DMS79 treated with DMSO at 0.1 percent for 48 hours (cell line): ENCODE data around the gene COMTD1.
A peak's percentile ranks its signal among the peaks of the same experiment; 100 is the strongest.
"Not testable (repeated sequence)": the region's sequence is repeated elsewhere in the genome, so short reads cannot be mapped to it uniquely, and the experiment has no call there.

ENCODE experiments used
- DNase-seq: peaks from one replicate; lab custom pipeline; 2025; lab: John Stamatoyannopoulos, UW

The COMTD1 gene

GRCh38 chr10:75221492-75221891 is 14.3 kb downstream of the COMTD1 start:
- not testable (repeated sequence) for DNase-seq

- no peak for DNase-seq
Observed at GRCh38 chr10:75220274-75220673, 15.5 kb downstream of the COMTD1 start.

DNA sequence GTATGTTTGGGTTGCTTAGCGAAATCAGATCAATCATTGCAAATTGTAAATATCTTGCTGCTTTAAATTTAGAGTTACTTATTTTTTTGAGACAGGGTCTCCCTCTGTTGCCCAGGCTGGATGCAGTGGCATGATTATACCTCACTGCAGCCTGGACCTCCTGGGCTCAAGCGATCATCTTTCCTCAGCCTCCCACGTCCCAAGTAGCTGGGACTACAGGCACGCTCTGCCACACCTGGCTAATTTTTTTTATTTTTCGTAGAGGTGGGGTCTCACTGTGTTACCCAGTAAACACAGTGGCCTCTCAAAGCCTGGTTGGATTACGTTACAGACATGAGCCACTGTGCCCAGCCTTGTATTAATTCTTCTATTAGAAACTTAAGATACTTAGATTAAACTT is 23.4 kb downstream of the COMTD1 start:
- no peak for DNase-seq

GRCh38 chr10:75211007-75211691 is 24.6 kb downstream of the COMTD1 start:
- no peak for DNase-seq

DNA sequence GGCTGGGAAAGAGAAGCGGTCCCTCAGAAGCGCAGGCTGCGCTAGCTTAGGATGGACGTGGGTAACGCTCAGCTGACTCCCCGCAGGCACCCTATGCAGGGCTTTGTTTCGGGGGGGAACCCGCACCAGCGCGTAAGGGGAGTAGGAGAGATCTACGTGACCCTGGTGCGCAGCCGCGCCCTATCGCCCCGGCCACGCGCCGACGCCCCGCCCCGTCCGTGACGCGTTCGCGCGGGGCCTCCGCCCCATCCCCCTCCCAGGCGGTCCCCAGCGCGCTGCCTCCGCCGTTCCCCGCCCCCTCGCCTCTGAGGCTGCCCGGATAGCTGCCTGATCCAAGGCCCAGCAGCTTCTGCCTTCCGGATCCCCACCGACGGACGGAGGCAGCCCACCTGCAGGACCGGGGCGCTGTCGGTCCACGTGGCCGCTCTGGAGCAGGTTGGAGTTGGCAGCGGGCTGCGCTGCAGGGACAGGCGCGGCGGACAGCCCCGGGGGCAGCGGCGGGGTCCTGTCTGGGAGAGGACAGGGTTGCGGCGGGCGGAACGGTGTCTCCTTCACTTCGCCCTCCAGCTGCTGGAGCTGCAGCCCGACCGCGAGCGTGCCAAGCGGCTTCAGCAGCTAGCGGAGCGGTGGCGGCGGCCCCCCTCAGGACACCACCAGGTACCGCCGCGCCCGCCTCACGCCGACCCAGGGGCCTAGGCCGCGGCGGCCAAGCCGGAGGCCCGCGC is 25.3 kb downstream of the COMTD1 start, which contains the start of gene VDAC2:
VDAC2 (plus strand) TSS at position 515 of the 725 bp plus-strand sequence. CDS start 363 bp downstream, outside the sequence.
- peak; percentile 33 for DNase-seq

GRCh38 chr10:75209921-75210281 is 25.9 kb downstream of the COMTD1 start:
- DNase-seq: peak; percentile 11

- DNase-seq: no peak
Observed at GRCh38 chr10:75209086-75209920, 26.5 kb downstream of the COMTD1 start.

- no peak for DNase-seq
Observed at GRCh38 chr10:75208181-75208580, 27.6 kb downstream of the COMTD1 start.

DNA sequence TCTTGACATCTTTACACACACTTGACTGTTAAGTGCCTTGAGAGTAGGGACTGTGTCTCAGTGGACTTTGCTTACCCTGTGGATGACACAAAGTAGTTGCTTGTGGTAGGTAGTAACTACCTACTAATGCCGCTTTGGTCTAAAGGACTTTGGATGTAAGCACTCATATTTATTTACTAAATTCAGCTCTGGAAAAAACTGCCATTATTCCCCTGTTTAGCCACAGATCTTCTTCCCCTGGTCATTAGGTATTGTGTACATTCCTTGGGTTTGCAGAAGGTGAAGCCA is 28.0 kb downstream of the COMTD1 start:
- DNase-seq: no peak

GRCh38 chr10:75207079-75207856 is 28.5 kb downstream of the COMTD1 start:
- no peak for DNase-seq

DNA sequence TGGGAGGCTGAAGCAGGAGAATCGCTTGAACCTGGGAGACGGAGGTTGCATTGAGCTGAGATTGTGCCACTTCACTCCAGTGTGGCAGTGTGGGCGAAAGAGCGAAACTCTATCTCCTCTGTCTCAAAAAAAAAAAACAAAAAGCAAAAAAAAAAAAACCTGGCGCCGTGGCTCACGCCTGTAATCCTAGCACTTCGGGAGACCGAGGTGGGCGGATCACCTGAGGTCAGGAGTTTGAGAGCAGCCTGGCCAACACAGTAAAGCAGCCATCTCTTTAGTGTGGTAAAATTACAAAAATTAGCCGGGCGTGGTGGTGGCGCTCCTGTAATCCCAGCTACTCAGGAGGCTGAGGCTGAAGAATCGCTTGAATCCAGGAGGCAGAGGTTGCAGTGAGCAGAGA is 29.1 kb downstream of the COMTD1 start:
- DNase-seq: not testable (repeated sequence)

DNA sequence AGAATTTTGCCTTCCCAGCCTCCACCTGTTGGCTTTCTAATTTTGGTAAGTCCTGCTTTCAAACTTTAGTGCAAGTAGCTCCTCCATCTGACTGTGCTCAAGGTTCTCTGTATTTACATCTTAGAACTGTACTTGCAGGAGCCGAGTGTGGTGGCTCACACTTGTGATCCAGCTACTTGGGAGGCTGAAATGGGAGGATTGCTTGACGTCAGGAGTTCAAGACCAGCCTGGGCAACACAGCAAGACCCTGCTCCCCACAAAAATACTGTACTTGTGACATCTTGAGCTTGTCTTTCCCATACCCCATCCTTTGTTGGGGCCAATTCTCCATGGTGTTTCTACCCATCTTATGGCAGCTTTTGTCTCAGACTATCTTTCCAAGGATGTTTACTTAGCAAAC is 29.8 kb downstream of the COMTD1 start:
- no peak for DNase-seq

- no peak for DNase-seq
Observed at GRCh38 chr10:75203724-75204123, 32.0 kb downstream of the COMTD1 start.

DNA sequence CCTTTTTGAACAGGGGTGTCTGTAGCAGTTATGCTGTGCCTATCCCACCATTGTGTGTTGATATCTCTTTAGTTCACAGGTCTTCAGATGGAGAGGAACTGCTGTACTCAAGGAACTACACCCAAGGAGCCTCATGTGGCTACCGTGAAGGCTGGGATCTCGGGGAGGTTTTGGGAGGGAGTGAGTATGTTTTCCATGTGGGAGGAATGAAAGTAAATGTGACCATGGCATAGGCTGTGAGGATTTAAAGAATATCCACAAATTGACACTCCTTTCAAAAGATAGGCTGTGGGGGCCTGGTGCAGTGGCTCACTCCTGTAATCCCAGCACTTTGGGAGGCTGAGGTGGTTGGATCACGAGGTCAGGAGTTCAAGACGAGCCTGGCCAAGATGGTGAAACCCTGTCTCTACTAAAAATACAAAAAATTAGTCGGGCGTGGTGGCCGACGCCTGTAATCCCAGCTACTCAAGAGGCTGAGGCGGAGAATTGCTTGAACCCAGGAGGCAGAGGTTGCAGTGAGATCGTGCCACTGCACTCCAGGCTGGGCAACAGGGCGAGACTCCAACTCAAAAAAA is 32.6 kb downstream of the COMTD1 start:
- DNase-seq: not testable (repeated sequence)

DNA sequence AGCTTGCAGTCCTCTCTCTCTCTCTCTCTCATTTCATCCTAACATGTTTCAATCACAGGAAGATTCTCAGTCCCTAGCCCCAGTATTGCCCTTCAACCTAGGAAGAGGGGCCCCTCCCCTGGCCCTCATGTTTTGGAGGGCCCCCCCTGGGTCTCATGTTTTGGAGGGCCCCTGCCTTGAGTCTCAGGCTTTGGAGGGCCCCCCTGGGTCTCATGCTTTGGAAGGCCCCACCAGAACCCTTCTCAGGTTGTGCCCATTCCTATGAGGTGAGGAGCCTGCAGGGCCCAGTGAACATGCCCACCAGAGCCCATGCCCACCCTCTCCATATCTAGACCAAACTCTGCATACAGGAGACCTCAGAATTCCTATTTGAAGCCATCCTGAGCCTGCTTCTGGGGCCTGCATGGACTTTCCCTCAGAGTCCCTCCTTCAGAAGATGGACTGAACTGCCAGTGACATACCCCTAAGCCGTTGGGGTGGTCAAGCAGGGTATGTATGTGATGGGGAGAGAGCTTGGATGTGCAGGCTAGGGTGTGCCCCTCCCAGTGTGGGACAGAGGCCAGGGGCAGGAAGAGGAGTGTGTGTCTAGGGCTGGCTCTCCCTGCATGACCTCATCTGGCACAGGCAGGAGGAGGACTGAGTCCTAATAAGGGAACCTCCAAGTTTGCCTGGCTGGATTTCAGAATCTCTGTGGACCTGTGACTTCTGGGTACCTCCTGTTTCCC is 33.3 kb downstream of the COMTD1 start:
- DNase-seq: no peak

- DNase-seq: no peak
Observed at GRCh38 chr10:75201793-75202307, 33.9 kb downstream of the COMTD1 start.

DNA sequence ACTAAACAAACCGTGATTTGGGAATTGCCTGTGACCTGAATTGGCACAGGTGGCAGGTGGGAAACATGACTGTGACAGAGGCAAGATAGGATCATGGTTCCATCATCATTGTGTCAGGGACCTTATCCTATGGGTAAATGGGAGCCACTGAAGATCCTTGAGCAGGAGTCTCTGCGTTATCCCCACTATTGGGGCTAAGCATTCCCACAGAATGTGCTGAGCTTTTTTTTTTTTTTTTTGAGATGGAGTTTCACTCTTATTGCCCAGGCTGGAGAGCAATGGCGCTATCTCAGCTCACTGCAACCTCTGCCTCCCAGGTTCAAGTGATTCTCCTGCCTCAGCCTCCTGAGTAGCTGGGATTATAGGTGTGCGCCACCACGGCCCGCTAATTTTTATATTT is 35.8 kb downstream of the COMTD1 start:
- DNase-seq: not testable (repeated sequence)

DNA sequence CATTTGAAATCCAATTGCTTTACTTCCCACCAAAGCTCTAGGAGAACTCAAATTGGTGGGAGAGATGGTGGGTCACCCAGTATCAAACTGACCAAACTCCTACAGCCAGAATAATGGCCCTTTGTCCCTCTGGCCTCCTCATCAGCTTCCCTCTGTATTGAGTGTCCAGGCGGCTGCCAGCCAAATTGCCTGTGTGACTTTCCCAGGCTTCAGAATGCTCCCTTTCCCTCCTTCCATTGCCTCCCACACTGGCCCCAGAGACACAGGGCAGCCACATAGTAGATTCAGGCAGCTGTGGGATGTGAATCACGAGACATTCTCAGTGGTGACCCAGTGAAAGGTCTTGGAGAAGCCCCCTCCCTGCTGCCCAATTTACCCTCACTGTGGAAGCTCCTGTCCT is 37.9 kb downstream of the COMTD1 start:
- DNase-seq: no peak

GRCh38 chr10:75197066-75197465 is 38.7 kb downstream of the COMTD1 start:
- DNase-seq: no peak

- DNase-seq: no peak
Observed at GRCh38 chr10:75195035-75195763, 40.6 kb downstream of the COMTD1 start.
